AG09319 (cell line): ENCODE results near the gene WDR37.

Source experiments
- DNase-seq: peaks from one replicate; pipeline ENCODE4 v3.0.0-alpha.2; 2010; ENCODE audit warnings: low read depth; ENCODE audit errors: extremely low read depth
- CTCF ChIP-seq: IDR thresholded peaks from 2 replicates; pipeline ENCODE4 v1.5.1; 2011; ENCODE audit warnings: low read depth, mild to moderate bottlenecking, inconsistent platforms, low read length, moderate library complexity

The WDR37 gene

DNA sequence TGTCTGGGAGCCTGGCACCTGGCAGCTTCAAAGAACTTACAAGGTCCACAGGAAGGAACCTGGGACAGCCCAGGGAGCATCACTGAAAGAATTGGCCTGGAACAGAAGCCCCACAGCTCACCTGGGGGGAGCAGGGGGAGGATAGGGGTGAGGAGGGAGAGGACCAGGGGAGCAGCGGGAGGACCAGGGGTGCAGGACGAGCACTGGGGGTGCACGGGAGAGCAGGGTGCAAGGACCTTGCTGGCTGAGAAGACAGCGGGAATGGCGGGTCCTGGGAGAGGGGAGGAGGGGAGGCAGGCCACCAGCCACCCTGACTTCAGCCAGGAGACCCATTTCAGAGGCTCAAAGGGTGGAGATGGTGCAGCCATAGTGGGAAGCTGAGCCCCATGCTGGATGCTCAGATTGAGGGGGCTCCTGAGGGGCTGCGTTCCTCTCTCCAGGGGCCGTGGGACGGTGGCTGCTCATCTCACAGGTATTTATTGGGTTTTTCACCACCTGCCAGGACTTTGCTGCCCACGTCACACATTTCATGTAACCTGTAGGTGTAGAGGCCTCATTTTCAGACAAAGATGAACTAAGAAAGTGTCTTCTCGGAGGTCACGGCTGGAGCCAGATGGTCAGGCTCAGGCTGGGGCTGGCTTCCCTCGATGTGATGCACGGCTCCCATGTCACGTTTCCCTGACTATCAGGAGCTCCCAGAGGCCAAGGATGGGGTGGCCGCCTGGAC lies 110.1 kb downstream of the WDR37 start:
- no peak for TF ChIP-seq CTCF
- DNase-seq: no peak

DNA sequence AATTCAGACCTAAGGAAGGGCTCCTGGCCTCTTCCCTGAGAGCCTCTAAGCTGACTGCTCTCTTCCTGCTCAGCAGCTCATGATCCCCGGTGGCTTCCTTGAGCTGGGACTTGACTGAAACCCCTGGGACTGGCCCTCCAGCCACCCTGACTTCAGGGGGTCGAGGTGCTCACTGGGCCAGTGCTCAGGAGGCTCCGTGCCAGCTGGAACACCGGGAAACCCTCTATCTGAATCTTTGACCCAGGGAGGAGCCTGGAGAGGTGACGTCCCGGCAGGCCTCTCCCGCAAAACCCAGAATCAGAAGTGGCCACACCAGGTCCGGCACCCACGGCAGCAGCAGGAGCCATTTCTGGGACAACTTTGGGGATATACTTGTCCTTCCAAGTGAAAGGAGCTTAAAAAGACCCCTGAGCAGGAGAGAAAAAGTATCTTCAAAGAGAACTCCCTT lies 110.7 kb downstream of the WDR37 start:
- no peak for TF ChIP-seq CTCF
- DNase-seq: no peak

- no peak for DNase-seq
Measured at GRCh38 chr10:1168763-1169162, 112.6 kb downstream of the WDR37 start.

DNA sequence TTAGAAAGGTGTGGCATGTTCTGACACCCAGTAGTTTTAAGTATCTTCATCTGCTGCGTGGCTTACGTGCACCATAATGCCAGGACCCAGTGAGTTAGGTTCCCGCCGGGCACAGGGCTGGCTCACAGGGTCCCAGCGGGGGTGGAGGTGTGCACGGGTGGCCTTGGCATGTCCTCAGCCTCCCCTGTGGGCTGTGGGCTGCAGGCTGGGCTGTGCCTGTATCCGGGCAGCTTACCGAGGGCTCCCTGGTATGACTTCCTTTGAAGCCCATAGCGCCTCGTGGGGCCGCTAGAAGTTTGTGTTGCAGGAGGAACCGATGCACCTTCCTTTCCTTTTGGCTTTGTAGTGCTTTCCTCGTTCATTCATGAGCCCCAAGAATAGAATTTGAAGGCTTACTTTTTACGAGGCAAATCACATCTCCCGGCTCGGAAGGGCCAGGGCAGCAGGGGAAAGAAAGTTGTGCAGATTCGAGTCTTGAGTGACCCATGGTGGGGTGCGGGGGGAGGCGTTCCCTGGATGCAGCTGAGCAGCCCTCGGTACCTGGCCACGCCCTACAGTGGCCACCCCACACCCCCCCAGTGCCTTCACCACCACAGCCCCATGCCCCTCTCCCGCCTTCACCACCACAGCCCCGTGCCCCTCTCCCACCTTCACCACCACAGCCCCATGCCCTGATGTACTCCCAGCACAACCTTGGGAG lies 113.2 kb downstream of the WDR37 start:
- TF ChIP-seq CTCF: no peak
- no peak for DNase-seq

More at GRCh38 chr10:1168763-1169162, 112.6 kb downstream of the WDR37 start:
- TF ChIP-seq CTCF: no peak

DNA sequence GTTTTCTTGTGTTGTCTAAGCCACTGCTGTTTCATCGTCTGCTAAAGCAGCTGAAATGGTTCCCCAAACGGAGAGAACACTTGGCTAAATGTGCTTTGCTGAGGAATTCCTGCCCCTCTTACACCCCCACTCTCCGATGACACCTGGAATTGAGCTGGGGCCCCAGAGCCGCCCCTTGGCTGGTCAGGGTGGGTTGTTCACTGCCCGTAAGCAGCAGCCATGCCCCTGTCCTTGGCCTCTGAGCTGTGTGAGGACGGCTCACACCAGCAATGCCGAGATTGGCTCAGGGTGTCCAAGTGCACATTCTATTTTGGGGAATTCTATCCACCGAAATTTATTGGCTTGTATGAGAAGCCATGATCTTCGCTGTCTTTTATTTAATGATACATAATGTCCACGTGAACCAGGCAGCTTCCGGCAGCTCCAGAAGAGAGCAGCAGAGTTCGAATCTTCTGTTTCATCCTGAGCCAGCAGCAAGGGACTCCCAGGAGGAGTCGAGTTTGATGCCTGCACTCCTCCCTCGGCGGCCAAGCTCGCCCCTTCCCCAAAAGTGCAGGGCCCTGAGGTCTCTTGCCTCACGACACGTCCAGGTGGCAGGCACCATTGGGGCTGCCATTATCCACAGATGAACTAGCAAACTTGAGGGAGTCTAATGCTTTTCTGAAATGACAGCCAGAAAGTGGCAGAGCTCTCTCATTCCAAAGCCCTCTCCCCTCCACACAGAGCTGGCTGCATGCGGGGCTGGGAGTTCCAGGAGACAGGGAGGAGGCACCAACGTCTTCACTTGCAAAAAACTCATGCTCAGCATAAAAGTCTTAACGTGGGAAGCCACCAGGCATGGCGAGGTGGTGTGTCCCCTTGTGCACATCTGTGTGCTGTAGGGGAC lies 114.0 kb downstream of the WDR37 start:
- DNase-seq: no peak

DNA sequence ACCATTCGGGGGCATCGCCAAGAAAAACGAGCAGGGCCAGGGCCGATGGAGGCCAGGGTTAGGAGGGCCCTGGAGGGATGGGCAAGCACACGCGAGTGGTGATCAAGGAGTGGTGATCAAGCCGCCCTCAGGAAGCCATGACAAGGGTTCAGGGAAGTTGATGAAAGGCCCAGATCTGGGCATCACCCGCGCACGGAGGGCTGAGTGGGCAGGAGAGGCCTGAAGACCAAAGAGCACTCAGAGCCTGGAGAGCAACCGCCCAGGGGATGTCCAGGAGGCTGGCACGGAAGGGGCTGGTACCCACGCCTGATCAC lies 114.6 kb downstream of the WDR37 start:
- TF ChIP-seq CTCF: no peak

More for the DNA sequence above, 114.0 kb downstream of the WDR37 start:
- TF ChIP-seq CTCF: no peak

More for the DNA sequence above, 114.6 kb downstream of the WDR37 start:
- no peak for DNase-seq
